NCI-H2029 (cell line): Measurements from ENCODE around the gene MPPED1.

Source experiments
- DNase-seq: peaks from one replicate; lab custom pipeline; 2025; lab: John Stamatoyannopoulos, UW

Gene MPPED1

GRCh38 chr22:43521716-43522115 is 109.9 kb downstream of the MPPED1 start:
- no peak for DNase-seq

- no peak for DNase-seq
Observed at GRCh38 chr22:43526117-43526655, 114.4 kb downstream of the MPPED1 start.

- DNase-seq: no peak
Observed at GRCh38 chr22:43526946-43527345, 115.1 kb downstream of the MPPED1 start.

GRCh38 chr22:43528601-43529360 is 117.0 kb downstream of the MPPED1 start:
- no peak for DNase-seq

- DNase-seq: no peak
Observed at GRCh38 chr22:43529461-43529860, 117.6 kb downstream of the MPPED1 start.

GRCh38 chr22:43529934-43530333 is 118.1 kb downstream of the MPPED1 start:
- no peak for DNase-seq

- DNase-seq: no peak
Observed at GRCh38 chr22:43530349-43531201, 118.8 kb downstream of the MPPED1 start.

- no peak for DNase-seq
Observed at GRCh38 chr22:43531651-43532050, 119.8 kb downstream of the MPPED1 start.

GRCh38 chr22:43532301-43533155 is 120.7 kb downstream of the MPPED1 start:
- no peak for DNase-seq

- DNase-seq: no peak
Observed at GRCh38 chr22:43533156-43533530, 121.3 kb downstream of the MPPED1 start.

- no peak for DNase-seq
Observed at GRCh38 chr22:43533656-43534428, 122.0 kb downstream of the MPPED1 start.

GRCh38 chr22:43534916-43535315 is 123.1 kb downstream of the MPPED1 start:
- DNase-seq: no peak

- no peak for DNase-seq
Observed at GRCh38 chr22:43535336-43535735, 123.5 kb downstream of the MPPED1 start.

GRCh38 chr22:43535741-43536140 is 123.9 kb downstream of the MPPED1 start:
- no peak for DNase-seq

GRCh38 chr22:43537019-43537585 is 125.3 kb downstream of the MPPED1 start:
- DNase-seq: no peak

- no peak for DNase-seq
Observed at GRCh38 chr22:43539572-43540528, 128.0 kb downstream of the MPPED1 start.

- no peak for DNase-seq
Observed at GRCh38 chr22:43540529-43540923, 128.7 kb downstream of the MPPED1 start.

GRCh38 chr22:43541022-43541421 is 129.2 kb downstream of the MPPED1 start:
- no peak for DNase-seq

GRCh38 chr22:43541462-43542407 is 129.9 kb downstream of the MPPED1 start:
- DNase-seq: no peak
